ENCODE data around the gene SH3BP2.
A peak's percentile ranks its signal among the peaks of the same experiment; 100 is the strongest.

Gene SH3BP2, protein sequence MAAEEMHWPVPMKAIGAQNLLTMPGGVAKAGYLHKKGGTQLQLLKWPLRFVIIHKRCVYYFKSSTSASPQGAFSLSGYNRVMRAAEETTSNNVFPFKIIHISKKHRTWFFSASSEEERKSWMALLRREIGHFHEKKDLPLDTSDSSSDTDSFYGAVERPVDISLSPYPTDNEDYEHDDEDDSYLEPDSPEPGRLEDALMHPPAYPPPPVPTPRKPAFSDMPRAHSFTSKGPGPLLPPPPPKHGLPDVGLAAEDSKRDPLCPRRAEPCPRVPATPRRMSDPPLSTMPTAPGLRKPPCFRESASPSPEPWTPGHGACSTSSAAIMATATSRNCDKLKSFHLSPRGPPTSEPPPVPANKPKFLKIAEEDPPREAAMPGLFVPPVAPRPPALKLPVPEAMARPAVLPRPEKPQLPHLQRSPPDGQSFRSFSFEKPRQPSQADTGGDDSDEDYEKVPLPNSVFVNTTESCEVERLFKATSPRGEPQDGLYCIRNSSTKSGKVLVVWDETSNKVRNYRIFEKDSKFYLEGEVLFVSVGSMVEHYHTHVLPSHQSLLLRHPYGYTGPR

DNA sequence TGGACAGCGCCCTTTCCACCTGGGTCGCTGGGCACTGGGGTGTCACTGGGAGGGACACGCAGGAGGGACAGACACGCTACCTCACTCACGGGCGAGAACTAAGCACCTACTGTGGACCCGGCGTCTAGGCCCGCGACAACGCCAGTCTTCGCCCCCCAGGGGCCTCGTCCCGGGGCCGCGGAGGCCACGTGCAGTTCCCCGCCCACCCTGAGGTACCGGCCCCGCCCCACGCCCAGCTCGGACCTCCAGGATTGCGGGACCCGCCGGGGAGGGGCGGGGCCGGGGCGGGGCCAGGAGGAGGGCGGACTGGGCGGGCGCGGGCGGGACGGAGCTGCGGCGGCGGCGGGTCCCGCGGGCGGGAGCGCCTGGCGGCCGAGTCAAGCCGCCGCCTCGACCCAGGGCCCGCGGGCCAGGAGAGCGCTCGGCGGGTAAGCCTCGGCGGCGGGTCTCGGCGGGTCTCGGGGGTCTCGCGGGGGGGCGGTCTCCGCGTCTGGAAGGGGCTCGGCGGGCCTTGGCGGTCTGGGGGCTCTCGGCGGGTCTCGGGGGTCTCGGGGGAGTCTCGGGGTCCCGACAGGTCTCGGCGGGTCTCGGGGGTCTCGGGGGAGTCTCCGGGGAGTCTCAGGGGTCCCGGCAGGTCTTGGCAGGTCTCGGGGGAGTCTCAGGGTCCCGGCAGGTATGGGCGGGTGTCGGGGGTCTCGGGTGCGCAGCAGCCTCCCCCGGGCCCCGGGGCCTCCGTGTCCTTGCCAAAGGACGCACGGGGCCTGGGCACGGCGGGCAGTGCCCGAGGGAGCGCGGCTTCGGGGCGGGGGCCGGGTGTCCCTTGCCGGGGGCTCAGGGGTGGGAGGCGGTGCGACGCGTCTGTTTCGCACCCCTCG, at the start of gene SH3BP2:
SH3BP2 (plus strand) TSS at position 375 of the 875 bp plus-strand sequence. CDS start 27,533 bp downstream, outside the sequence.
- H3K36me3 Mint-ChIP-seq (ENCODE audit: low read depth), result no peaks in the 10 kb centered on the region
- peaks cover 54% of the 10 kb centered on the region for H3K4me1 Mint-ChIP-seq
- H3K9me3 Mint-ChIP-seq, result no peaks in the 10 kb centered on the region
- DNase-seq, result peak; percentile 79
- H3K27ac Mint-ChIP-seq, result peak within 1 kb of the TSS; percentile 86
- no peaks in the 10 kb centered on the region for H3K27me3 Mint-ChIP-seq
- peak within 1 kb of the TSS; percentile 84 for H3K4me3 Mint-ChIP-seq
- ATAC-seq, result peak; percentile 31

DNA sequence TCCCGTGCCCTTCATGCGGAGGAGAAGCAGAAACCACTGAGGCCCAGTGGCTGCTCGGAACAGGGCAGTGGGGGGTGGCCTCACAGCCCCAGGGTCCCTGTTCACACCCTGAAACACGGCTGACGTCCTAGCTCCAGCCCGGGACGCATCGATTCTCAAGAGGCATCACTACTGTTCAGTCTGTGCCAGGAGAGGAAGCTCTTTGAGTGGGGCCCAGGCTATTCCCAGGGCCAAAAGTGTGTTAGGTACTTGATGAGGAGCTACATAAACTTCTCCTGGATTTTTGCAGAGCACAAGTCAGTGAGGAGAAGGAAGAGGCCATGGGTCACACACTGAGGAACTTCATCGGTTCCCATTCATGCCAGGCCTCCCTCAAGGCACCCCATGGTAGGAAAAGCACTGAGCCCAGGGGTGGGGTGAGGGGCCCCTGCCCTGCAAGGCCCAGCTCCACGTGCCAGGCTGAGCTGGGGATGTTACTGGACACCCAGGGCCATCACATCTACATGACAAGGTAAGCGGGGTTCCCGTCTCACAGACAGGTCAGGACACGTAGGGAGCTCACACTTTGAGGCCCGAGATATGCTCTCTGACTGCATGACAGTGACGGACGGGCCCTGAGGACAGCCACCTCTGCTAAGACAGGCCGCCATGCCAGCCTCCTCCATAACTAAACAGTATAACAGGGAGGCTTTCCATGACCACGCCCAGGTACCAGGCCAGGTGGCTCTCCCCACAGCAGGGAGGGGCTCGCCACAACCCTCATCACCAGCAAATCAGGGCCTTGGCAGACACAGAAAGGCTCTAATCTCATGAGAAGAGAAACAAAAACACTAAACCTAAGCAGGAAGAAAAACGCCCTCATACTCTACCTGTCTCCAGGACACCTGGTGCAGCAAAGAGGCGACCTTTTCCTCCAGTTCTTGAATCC, 49.1 kb upstream of the SH3BP2 start:
- ATAC-seq (no peak), DNase-seq (no peak)
- no peak overlapping the region for H3K4me3 Mint-ChIP-seq
- peaks cover 45% of the 10 kb centered on the region for H3K36me3 Mint-ChIP-seq (ENCODE audit: low read depth)
- no peaks in the 10 kb centered on the region for H3K27me3 Mint-ChIP-seq
- peak overlapping the region; percentile 55 for H3K27ac Mint-ChIP-seq
- no peaks in the 10 kb centered on the region for H3K9me3 Mint-ChIP-seq
- H3K4me1 Mint-ChIP-seq, result peaks cover 46% of the 10 kb centered on the region

DNA sequence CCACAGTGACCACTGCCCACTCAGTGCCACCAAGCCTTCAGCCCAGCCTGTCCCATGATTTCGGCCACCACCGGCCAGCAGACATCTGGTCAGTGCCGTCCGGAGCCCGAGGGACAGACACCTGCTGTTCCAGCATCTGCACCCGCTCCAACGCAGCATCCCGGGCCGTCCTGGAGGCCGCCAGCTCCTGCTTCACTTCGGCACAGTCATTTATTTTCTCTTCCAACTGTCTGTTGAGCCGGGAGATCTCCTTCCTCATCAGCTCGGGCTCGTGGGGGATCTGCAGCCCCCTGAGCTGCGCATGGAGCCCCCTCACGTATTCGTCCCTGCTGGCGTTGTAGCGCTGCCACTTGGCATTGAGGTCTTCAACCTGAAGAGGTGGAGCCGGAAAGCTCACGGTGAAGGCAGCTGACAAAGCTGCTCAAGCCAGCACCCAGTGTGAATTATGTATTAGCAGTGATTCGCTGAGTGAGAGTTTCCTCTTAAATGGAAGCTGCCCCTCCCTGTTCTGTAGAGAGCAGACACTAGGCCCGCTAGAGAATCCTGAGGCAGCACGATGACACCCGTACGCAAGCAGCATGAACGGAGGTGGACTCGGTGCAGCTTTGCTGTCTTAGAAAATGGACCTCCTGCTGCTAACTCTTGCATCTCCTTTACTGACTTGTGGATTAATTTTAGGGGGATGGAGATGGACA, 48.2 kb upstream of the SH3BP2 start:
- DNase-seq (no peak), ATAC-seq (no peak)
- Mint-ChIP-seq H3K27ac (peak overlapping the region; percentile 90), H3K4me1 (peaks cover 55% of the 10 kb centered on the region), H3K36me3 (ENCODE audit: low read depth) (peaks cover 45% of the 10 kb centered on the region), H3K4me3 (no peak overlapping the region), H3K27me3 (no peaks in the 10 kb centered on the region), H3K9me3 (no peaks in the 10 kb centered on the region)

DNA sequence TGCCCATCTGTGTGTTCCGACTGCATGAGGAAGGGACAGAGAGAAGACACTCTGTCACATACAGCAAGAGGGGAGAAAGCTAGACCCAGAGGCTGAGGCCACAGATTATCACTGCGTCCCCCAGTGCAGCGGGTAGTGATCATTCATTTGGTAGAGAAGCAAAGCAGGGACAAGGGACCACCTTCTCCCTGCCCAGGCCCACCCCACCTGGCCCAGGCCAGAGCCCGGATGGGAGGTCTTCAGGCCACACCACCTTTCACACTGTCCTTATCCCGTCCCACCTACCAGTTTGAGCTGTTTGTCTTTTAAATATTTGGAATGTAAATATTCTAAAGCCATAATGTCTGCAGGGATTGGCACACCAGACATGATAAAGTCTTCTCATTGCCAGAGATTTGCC, 47.4 kb upstream of the SH3BP2 start:
- Mint-ChIP-seq H3K36me3 (ENCODE audit: low read depth) (peaks cover 46% of the 10 kb centered on the region), H3K4me1 (peaks cover 58% of the 10 kb centered on the region), H3K27ac (peak overlapping the region; percentile 90), H3K27me3 (no peaks in the 10 kb centered on the region), H3K9me3 (no peaks in the 10 kb centered on the region), H3K4me3 (peak overlapping the region; percentile 12)
- no peak for ATAC-seq
- DNase-seq, result no peak

DNA sequence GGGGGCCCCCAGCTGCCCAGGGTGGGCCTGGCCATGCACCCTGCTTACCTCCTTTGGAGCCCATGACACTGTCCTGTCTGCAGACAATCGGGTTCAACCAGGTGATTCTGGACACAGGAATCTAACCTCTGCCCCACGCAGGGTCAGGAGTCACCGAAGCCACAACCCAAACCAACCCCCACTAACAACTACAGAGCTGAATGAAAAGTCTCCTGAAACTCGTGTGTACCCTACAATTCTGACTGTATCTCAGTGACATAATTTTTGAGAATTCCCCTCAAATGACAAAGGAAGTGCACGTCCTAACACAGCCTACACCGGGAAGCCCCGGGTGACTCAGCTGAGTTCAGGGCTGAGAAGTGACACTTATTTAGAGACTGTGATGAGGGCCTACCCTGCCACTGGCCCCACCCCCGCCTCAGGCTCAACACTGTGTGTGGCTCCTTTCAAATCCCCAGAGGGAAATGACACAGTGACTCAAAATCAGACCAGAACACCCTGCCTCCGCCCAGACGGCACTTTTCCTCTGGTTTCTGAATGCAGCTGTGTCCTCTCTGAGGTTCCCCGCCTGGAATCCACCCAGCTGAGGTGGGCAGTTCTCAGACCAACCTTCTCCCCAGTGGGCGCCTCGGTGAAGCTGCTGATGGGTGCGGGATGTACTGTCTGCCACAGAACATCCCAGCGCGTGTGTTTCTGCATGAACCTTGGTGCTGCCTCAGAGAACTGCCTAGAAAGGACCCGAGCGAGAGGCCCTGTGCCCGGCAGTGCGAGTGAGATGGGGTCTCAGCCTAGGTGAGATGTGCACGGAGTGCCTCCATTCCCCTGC, 46.7 kb upstream of the SH3BP2 start:
- H3K9me3 Mint-ChIP-seq, result no peaks in the 10 kb centered on the region
- peak overlapping the region; percentile 90 for H3K27ac Mint-ChIP-seq
- peak overlapping the region; percentile 55 for H3K4me3 Mint-ChIP-seq
- H3K36me3 Mint-ChIP-seq (ENCODE audit: low read depth), result peaks cover 43% of the 10 kb centered on the region
- peak; percentile 99 for ATAC-seq
- H3K27me3 Mint-ChIP-seq, result no peaks in the 10 kb centered on the region
- peaks cover 61% of the 10 kb centered on the region for H3K4me1 Mint-ChIP-seq
- peak; percentile 91 for DNase-seq

DNA sequence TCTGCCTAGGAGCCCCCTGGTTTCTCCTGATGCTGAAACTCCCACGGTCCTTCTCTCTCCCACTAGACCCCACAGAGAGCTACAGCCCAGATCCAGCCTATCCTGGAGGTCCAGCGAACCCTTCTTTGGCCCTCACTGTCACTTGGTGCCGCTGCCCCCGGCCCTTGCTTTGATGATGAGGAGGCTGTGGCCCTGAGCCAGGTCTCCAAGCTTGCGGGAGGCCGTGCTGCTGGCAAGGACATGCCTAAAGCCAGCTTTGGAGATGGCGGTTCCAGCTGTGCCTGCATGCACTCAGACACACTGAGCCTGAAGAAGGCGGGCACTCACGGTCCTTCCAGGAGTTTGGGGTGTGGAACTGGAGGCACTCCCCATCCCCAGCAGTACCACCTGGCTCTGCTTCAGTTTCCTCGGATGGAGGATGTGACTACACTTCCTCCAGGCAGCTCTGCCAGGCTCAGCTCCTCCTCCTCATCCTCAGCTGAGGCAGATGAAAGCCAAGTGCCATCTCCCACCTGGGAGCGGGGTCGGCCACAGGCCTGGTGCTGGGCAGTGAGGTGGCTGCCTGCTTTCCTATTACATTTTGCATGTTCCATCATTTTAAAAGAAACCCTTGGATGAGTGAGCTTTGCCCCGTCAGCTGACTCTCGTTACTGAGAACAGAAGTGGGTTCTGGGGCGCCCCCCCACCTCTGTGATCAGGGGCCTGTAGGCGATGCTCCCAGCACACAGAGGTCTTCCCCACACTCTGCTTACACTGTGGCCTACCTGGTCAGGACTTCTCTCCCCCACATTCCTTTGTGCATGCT, 45.8 kb upstream of the SH3BP2 start:
- Mint-ChIP-seq H3K27ac (peak overlapping the region; percentile 90), H3K4me3 (peak overlapping the region; percentile 55), H3K4me1 (peaks cover 61% of the 10 kb centered on the region), H3K27me3 (no peaks in the 10 kb centered on the region), H3K9me3 (no peaks in the 10 kb centered on the region), H3K36me3 (ENCODE audit: low read depth) (peaks cover 43% of the 10 kb centered on the region)
- ATAC-seq (no peak), DNase-seq (no peak)

DNA sequence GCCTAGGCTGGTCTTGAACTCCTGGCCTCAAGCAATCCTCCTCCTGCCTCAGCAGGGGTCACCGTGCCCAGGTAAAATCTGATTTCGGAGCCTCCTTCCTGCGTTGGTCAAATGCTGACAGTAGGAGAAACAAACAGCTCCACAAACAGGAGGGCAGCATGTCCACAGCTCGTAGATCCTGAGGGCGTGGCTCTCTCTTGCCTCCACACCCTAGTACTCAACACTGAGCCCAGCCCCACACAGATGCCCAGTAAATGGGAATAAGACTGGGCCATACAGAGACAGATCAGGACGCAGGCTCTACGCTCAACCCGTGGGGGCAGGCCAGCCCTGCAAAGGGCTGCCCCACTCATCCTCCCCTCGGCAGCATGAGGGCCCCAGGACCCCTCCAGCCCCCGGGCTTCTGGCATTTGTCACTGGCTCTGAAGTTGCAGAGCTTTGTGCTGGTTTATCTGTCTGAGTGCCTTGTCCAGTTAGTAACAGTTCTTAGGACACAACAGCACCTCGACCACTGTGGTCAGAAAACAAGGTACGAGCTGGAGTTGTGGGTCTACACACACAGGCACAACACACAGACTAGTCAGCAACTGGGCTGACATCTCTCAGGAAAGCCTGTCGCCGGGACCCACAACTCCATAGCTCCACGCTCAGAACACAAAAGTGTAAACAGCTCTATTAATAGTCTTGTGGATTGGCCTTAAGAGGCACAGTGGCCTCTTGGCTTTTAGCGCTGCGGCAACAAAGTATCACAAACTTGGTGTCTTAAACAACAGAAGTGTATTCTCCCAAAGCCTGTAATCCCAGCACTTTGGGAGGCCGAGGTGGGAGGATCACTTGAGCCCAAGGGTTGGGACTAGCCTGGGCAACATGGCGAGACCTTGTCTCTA, 41.9 kb upstream of the SH3BP2 start:
- peaks cover 27% of the 10 kb centered on the region for H3K36me3 Mint-ChIP-seq (ENCODE audit: low read depth)
- no peak overlapping the region for H3K4me3 Mint-ChIP-seq
- ATAC-seq (no peak), DNase-seq (no peak)
- no peaks in the 10 kb centered on the region for H3K9me3 Mint-ChIP-seq
- peaks cover 58% of the 10 kb centered on the region for H3K4me1 Mint-ChIP-seq
- H3K27me3 Mint-ChIP-seq, result no peaks in the 10 kb centered on the region
- no peak overlapping the region for H3K27ac Mint-ChIP-seq

DNA sequence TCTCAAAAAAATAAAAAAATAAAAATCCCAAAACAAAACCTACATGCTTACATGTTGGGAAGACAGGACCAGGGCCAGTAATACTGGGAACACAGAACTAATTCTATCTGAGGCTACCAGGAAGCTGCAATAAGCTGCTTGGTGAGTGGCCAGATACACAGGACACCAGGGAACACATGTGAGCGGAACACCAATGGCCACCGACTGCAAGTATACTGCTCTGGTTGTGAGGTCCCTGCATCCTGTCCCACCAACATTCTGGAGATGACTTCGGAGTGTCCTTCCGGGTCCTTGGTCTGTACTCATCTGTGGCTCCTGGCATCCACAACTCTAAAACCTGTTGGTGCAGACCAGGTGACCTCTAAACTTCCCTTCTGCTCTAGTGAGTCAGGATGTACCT, 39.4 kb upstream of the SH3BP2 start:
- no peaks in the 10 kb centered on the region for H3K9me3 Mint-ChIP-seq
- no peak overlapping the region for H3K4me3 Mint-ChIP-seq
- H3K36me3 Mint-ChIP-seq (ENCODE audit: low read depth), result peaks cover 8% of the 10 kb centered on the region
- H3K4me1 Mint-ChIP-seq, result peaks cover 39% of the 10 kb centered on the region
- DNase-seq, result no peak
- H3K27me3 Mint-ChIP-seq, result no peaks in the 10 kb centered on the region
- H3K27ac Mint-ChIP-seq, result peak overlapping the region; percentile 22
- ATAC-seq, result no peak

DNA sequence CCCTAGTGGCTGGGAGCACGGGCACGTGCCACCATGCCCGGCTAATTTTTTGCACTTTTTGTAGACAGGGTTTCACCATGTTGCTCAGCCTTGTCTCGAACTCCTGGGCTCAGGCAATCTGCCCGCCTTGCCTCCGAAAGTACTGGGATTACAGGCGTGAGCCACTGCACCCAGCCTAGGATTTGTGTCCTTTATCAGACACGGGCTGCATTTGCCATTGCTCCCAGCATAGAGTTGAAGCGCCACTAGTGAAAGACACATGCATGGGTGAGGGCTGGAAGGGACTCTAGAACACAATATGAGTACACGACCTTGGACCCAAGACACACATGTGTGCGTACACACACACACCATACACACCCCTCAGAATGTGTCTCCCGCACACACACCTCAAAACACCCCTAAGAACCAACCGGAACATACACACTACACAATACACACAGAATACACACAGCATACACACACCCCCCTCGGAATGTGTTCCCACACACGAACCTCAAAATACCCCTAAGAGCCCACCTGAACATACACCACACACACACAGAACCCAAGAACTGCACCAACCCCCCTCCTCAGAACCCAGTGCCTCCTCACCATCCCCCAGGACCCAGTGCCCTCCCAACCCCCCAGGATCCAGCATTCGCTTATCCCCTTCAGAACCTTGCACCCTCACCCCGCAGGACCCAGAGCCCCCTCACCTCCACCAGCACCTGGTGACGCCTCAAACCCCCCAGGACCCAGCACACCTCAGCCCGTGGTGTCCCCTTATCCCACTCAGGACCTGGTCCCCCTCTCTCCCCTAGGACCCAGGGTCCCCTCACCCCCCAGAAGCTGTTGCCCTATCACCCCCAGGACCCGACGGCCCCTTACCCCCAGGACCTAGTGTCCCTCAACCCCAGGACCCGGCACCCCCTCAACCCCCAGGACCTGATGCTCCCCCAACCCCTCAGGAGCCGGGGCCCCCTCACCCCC, 37.8 kb upstream of the SH3BP2 start:
- Mint-ChIP-seq H3K27me3 (no peaks in the 10 kb centered on the region), H3K27ac (peak overlapping the region; percentile 90), H3K4me3 (peak overlapping the region; percentile 93), H3K4me1 (peaks cover 25% of the 10 kb centered on the region), H3K36me3 (ENCODE audit: low read depth) (peaks cover 6% of the 10 kb centered on the region), H3K9me3 (no peaks in the 10 kb centered on the region)
- ATAC-seq (no peak), DNase-seq (no peak)

DNA sequence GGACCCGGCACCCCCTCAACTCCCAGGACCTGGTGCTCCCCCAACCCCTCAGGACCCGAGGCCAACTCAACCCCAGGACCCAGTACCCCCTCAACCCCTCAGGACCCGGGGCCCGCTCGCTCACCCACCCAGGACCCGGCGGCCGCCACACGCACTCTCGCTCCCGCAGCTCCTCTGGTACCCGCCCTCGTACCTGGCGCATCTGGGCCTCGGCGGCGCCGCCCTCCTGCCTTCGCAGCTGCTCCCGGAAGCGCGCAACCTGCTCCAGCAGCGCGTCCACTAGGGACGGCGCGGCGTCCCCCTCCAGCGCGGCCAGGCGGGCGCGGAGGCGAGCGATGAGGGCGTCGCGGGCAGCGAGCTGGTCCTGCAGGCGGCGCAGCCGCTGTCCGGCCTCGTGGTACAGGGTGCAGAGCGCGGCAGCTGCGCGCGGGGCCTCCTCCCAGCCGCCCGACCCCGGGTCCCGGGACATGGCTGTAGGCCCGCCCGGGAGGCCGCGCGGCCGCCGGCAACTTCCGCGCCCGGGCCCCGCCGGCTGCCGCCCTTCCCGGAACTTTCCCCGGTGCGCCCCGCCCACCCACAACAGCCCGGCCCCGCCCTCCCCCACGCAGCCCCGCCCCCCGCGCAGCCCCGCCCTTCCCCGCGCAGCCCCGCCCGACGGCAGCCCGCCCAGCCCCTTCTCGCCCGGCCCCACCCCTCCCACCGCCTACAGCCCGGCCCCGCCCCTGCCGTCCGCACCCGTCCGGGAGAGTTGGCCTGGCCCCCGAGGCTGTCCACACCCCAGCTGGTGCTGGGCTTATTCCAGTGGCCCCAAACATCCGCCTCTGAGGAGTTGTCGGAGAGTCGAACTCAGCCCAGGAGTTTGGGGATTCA, 36.8 kb upstream of the SH3BP2 start, which contains the start of gene TNIP2:
TNIP2 (minus strand) TSS at position 516 of the 870 bp plus-strand sequence; CDS start at position 469, 47 bp downstream.
- Mint-ChIP-seq H3K9me3 (no peaks in the 10 kb centered on the region), H3K4me3 (peak within 1 kb of the TSS; percentile 93)

More for the DNA sequence above, 36.8 kb upstream of the SH3BP2 start, which contains the start of gene TNIP2:
- ATAC-seq (peak; percentile 82), DNase-seq (peak; percentile 82)
- Mint-ChIP-seq H3K27me3 (no peaks in the 10 kb centered on the region), H3K27ac (peak within 1 kb of the TSS; percentile 90), H3K4me1 (peaks cover 23% of the 10 kb centered on the region), H3K36me3 (ENCODE audit: low read depth) (peaks cover 4% of the 10 kb centered on the region)

All from activated naive CD8-positive, alpha-beta T cell treated with anti-CD3 and anti-CD28 coated beads, Interleukin-2, amount 50 U/mL, for 24 hours (primary cell).